Inflammatory macrophage treated with lipopolysaccharide for 1 hour (primary cell): ENCODE measurements around the gene ME3.

ENCODE experiments used
- DNase-seq, 2 donors: peaks; one replicate each; pipeline ENCODE4 v3.0.0-alpha.2; 2020 to 2022

The ME3 gene

GRCh38 chr11:86617502-86617901 is 54.9 kb downstream of the ME3 start:
- DNase-seq = no peak

- DNase-seq = peak in 1 of 2 donors; percentile 44
Observed at GRCh38 chr11:86615487-86615886, 56.9 kb downstream of the ME3 start.

GRCh38 chr11:86610559-86611341 is 61.7 kb downstream of the ME3 start:
- DNase-seq = no peak

- peak; percentile 49 to 72 for DNase-seq
Observed at GRCh38 chr11:86608251-86608799, 64.1 kb downstream of the ME3 start.

- no peak for DNase-seq
Observed at GRCh38 chr11:86606836-86607481, 65.5 kb downstream of the ME3 start.

- DNase-seq = peak in 1 of 2 donors; percentile 32
Observed at GRCh38 chr11:86606270-86606835, 66.1 kb downstream of the ME3 start.

GRCh38 chr11:86596861-86597586 is 75.4 kb downstream of the ME3 start:
- peak; percentile 58 to 74 for DNase-seq

GRCh38 chr11:86595955-86596354 is 76.5 kb downstream of the ME3 start:
- no peak for DNase-seq

GRCh38 chr11:86595451-86595850 is 77.0 kb downstream of the ME3 start:
- DNase-seq = peak in 1 of 2 donors; percentile 20

- no peak for DNase-seq
Observed at GRCh38 chr11:86594746-86595145, 77.7 kb downstream of the ME3 start.

- DNase-seq = no peak
Observed at GRCh38 chr11:86593833-86594232, 78.6 kb downstream of the ME3 start.

GRCh38 chr11:86592659-86593451 is 79.6 kb downstream of the ME3 start:
- peak; percentile 85 to 94 for DNase-seq

- no peak for DNase-seq
Observed at GRCh38 chr11:86592047-86592591, 80.3 kb downstream of the ME3 start.

GRCh38 chr11:86591631-86592030 is 80.8 kb downstream of the ME3 start:
- DNase-seq = no peak

- no peak for DNase-seq
Observed at GRCh38 chr11:86589856-86590589, 82.4 kb downstream of the ME3 start.

- DNase-seq = no peak
Observed at GRCh38 chr11:86589204-86589603, 83.2 kb downstream of the ME3 start.

- no peak for DNase-seq
Observed at GRCh38 chr11:86588566-86589090, 83.8 kb downstream of the ME3 start.

- no peak for DNase-seq
Observed at GRCh38 chr11:86587264-86588193, 84.9 kb downstream of the ME3 start.

- DNase-seq = no peak
Observed at GRCh38 chr11:86586307-86586706, 86.1 kb downstream of the ME3 start.

- DNase-seq = no peak
Observed at GRCh38 chr11:86582898-86583297, 89.5 kb downstream of the ME3 start.
